Measurements from ENCODE around the gene FAU. TPM values are rescaled to one million over a fixed set of nuclear protein-coding genes. Genes with fewer than 3 reads are reported as not detected.

The FAU gene
- total RNA-seq, 1 donor from 2014 or later = 754 TPM

- no peak for TF ChIP-seq CTCF (IDR thresholded peaks at IDR 0.05)
- peak overlapping the region; percentile 92 for H3K27ac ChIP-seq
- H3K4me3 ChIP-seq = peak overlapping the region; percentile 80
- peak; percentile 1 for ATAC-seq
- peaks cover 47% of the 10 kb centered on the region for H3K4me1 ChIP-seq
- peak; percentile 79 for DNase-seq
- intact Hi-C loops (cut with DNase I) = no loop called here
- no peaks in the 10 kb centered on the region for H3K9me3 ChIP-seq
- no peaks in the 10 kb centered on the region for H3K27me3 ChIP-seq
- peaks cover 38% of the 10 kb centered on the region for H3K36me3 ChIP-seq
These were observed 5.3 kb downstream of the FAU start for GRCh38 chr11:65116370-65117205.

GRCh38 chr11:65115361-65116082 lies 6.4 kb downstream of the FAU start:
- peaks cover 30% of the 10 kb centered on the region for H3K36me3 ChIP-seq
- intact Hi-C loops (cut with DNase I) = no loop called here
- H3K4me1 ChIP-seq = peaks cover 44% of the 10 kb centered on the region
- no peak overlapping the region for H3K27ac ChIP-seq
- H3K27me3 ChIP-seq = no peaks in the 10 kb centered on the region
- DNase-seq (no peak), ATAC-seq (no peak)
- H3K4me3 ChIP-seq = no peak overlapping the region
- no peaks in the 10 kb centered on the region for H3K9me3 ChIP-seq
- no peak for TF ChIP-seq CTCF (IDR thresholded peaks at IDR 0.05)

- TF ChIP-seq CTCF (IDR thresholded peaks at IDR 0.05) = no peak
- no peak overlapping the region for H3K27ac ChIP-seq
- intact Hi-C loops (cut with DNase I) = no loop called here
- peaks cover 44% of the 10 kb centered on the region for H3K4me1 ChIP-seq
- DNase-seq (no peak), ATAC-seq (no peak)
- no peaks in the 10 kb centered on the region for H3K27me3 ChIP-seq
- no peaks in the 10 kb centered on the region for H3K9me3 ChIP-seq
- H3K4me3 ChIP-seq = no peak overlapping the region
- H3K36me3 ChIP-seq = peaks cover 24% of the 10 kb centered on the region
These were observed 7.3 kb downstream of the FAU start for GRCh38 chr11:65114538-65115171.

- Histone ChIP-seq H3K27ac (no peak overlapping the region), H3K4me3 (no peak overlapping the region), H3K4me1 (peaks cover 44% of the 10 kb centered on the region), H3K27me3 (no peaks in the 10 kb centered on the region), H3K36me3 (peaks cover 24% of the 10 kb centered on the region), H3K9me3 (no peaks in the 10 kb centered on the region)
- intact Hi-C loops (cut with DNase I) = no loop called here
- ATAC-seq = no peak
- DNase-seq = no peak
- TF ChIP-seq CTCF (IDR thresholded peaks at IDR 0.05) = no peak
These were observed 8.1 kb downstream of the FAU start for GRCh38 chr11:65113839-65114238.

GRCh38 chr11:65113361-65113756 lies 8.6 kb downstream of the FAU start:
- intact Hi-C loops (cut with DNase I) = no loop called here
- DNase-seq (no peak), ATAC-seq (no peak)

More at GRCh38 chr11:65113361-65113756, 8.6 kb downstream of the FAU start:
- Histone ChIP-seq H3K4me3 (peak overlapping the region; percentile 61), H3K4me1 (peaks cover 44% of the 10 kb centered on the region), H3K27me3 (no peaks in the 10 kb centered on the region), H3K9me3 (no peaks in the 10 kb centered on the region), H3K36me3 (peaks cover 22% of the 10 kb centered on the region), H3K27ac (no peak overlapping the region)
- no peak for TF ChIP-seq CTCF (IDR thresholded peaks at IDR 0.05)

Data from upper lobe of right lung (tissue), 1 donor.